Measurements from ENCODE around the gene DDN. TPM values are rescaled to one million over a fixed set of nuclear protein-coding genes. Genes with fewer than 3 reads are reported as not detected.
A peak's percentile ranks its signal among the peaks of the same experiment; 100 is the strongest.

Gene DDN
- total RNA-seq, 1 experiment from 2014 or later, result 0.35 TPM

DNA sequence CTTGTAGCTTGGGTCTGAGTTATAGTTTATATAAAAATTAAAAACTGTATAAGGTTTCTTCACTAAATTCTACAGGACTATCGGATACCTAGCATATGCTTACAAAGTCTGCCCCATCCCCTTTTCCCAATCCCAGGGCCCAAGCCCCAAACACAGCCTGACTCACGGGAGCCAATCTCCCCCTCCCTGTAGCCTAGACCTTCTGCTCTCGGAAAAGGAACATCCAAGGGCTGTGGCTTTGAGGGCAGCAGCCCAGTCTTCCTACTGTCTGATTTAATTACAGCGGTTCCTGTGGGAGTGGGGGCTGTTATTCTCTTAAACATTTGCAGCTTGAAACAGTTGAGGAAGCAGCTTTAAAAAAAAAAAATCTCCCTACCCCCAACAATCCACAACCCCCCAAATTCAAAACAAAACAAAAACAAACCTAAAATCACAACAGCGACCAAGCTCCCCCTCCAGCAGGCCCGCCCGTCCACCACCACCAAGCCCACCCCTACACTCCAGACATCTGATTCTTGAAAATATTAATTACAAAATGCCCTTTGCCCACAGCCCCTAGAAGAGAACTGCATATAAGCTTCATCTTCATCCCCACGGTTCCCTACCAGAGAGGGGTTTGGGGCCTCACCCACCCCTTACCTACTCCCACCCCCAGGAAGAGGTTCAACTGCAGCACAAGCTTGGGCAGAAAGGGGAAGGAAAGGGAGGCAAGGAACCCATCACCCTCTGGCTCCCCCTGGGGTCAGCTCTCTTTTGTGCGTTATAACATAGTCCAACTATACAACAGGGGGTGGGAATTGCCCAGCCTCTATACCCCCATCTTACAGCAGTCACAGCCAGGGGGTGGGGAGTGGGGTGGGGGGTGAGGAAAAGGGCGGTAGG, 20.5 kb upstream of the DDN start:
- no CpG with 5 or more reads among the region's 10 CpGs for WGBS (ENCODE audit: extremely low coverage, insufficient read length, low lambda C conversion rate)
- peaks cover 9% of the 10 kb centered on the region for H3K23me2 ChIP-seq (ENCODE audit: insufficient read length, low read depth, low read length, poor library complexity, severe bottlenecking)
- H3K79me2 ChIP-seq (ENCODE audit: insufficient read depth, low read length), result no peaks in the 10 kb centered on the region
- H2BK120ac ChIP-seq (ENCODE audit: low read depth, low read length, poor library complexity, severe bottlenecking), result peak overlapping the region; percentile 78
- H3K23ac ChIP-seq (ENCODE audit: insufficient read length, low read depth, low read length), result no peak overlapping the region
- peak; percentile 75 for DNase-seq
- no peaks in the 10 kb centered on the region for H3K9me3 ChIP-seq (ENCODE audit: control insufficient read depth, low read depth, low read length)
- no peaks in the 10 kb centered on the region; the same call in 1 of the 2 replicates for H3K27me3 ChIP-seq (ENCODE audit: insufficient read depth, low read length)
- H3K4me1 ChIP-seq (ENCODE audit: insufficient read depth, low read length), result no peaks in the 10 kb centered on the region
- no peak overlapping the region for H2BK5ac ChIP-seq (ENCODE audit: insufficient read length, low read length)
- H2AK5ac ChIP-seq (ENCODE audit: insufficient read length, low read length), result no peak overlapping the region
- peak overlapping the region; percentile 50 to 93 for H3K4me3 Mint-ChIP-seq
- H4K8ac ChIP-seq (replicated peaks; ENCODE audit: insufficient read length, low read depth, low read length), result no peak overlapping the region
- no peak overlapping the region for H3K9ac ChIP-seq (ENCODE audit: extremely low read depth, insufficient read length, low read length)
- H3K9me3 Mint-ChIP-seq, result no peaks in the 10 kb centered on the region
- H3K27ac ChIP-seq (ENCODE audit: insufficient read length, low read depth, low read length), result no peak overlapping the region
- no peaks in the 10 kb centered on the region; the same call in 1 of the 2 replicates for H3K27me3 Mint-ChIP-seq (ENCODE audit: low read depth)
- no peak overlapping the region for H3T11ph ChIP-seq (ENCODE audit: low read length)
- H3K4ac ChIP-seq (ENCODE audit: low read depth, low read length), result no peak overlapping the region
- peak overlapping the region; percentile 81 to 99 (median 91); a peak in 6 of 7 replicates for H3K27ac Mint-ChIP-seq
- H3K56ac ChIP-seq (ENCODE audit: insufficient read length, low read depth, low read length), result no peak overlapping the region
- peak overlapping the region; percentile 91 for H3K4me2 ChIP-seq (ENCODE audit: insufficient read depth, insufficient read length, low read length)
- H3K36me3 Mint-ChIP-seq (ENCODE audit: insufficient read depth in 1 of 3, low read depth in 3 of 3), result peaks cover 12 to 40% (median 35%) of the 10 kb centered on the region in 3 experiments
- peaks cover 15% of the 10 kb centered on the region in 2 experiments for H3K4me1 Mint-ChIP-seq
- H4K20me1 ChIP-seq (ENCODE audit: control insufficient read depth, insufficient read depth, insufficient read length), result no peaks in the 10 kb centered on the region
- TF ChIP-seq, protein P1, sequence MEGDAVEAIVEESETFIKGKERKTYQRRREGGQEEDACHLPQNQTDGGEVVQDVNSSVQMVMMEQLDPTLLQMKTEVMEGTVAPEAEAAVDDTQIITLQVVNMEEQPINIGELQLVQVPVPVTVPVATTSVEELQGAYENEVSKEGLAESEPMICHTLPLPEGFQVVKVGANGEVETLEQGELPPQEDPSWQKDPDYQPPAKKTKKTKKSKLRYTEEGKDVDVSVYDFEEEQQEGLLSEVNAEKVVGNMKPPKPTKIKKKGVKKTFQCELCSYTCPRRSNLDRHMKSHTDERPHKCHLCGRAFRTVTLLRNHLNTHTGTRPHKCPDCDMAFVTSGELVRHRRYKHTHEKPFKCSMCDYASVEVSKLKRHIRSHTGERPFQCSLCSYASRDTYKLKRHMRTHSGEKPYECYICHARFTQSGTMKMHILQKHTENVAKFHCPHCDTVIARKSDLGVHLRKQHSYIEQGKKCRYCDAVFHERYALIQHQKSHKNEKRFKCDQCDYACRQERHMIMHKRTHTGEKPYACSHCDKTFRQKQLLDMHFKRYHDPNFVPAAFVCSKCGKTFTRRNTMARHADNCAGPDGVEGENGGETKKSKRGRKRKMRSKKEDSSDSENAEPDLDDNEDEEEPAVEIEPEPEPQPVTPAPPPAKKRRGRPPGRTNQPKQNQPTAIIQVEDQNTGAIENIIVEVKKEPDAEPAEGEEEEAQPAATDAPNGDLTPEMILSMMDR (conservative IDR thresholded peaks at IDR 0.05), result peak; percentile 60
- peak overlapping the region; percentile 64 for H2BK12ac ChIP-seq (ENCODE audit: insufficient read length, low read depth, low read length)
- no peak overlapping the region for H2AFZ ChIP-seq (ENCODE audit: low read length)
- H3K79me1 ChIP-seq (ENCODE audit: insufficient read depth, low read depth, low read length, poor library complexity, severe bottlenecking), result peaks cover 3% of the 10 kb centered on the region
- H4K91ac ChIP-seq (ENCODE audit: insufficient read length, low read depth, low read length), result no peak overlapping the region
- no peak overlapping the region for H2BK15ac ChIP-seq (ENCODE audit: low read depth, low read length)
- no peak overlapping the region for H2BK20ac ChIP-seq (ENCODE audit: low read depth, low read length, poor library complexity, severe bottlenecking)
- no peak overlapping the region for H4K5ac ChIP-seq (ENCODE audit: insufficient read length, low read depth, low read length)
- no peak overlapping the region for H3K18ac ChIP-seq (ENCODE audit: insufficient read length, low read depth, low read length)
- H3K14ac ChIP-seq (ENCODE audit: insufficient read depth, low read length), result no peak overlapping the region
